ENCODE measurements around the gene CFAP61.

Gene CFAP61

GRCh38 chr20:20226554-20226953 is 174.2 kb downstream of the CFAP61 start:
- TF ChIP-seq CTCF (conservative IDR thresholded peaks at IDR 0.05; ENCODE audit: low read length): no peak
- no peak overlapping the region for H3K4me3 ChIP-seq (ENCODE audit: low read length)
- no peak for DNase-seq (ENCODE audit: low read depth)

- no peak for DNase-seq (ENCODE audit: low read depth)
- no peak for TF ChIP-seq CTCF (conservative IDR thresholded peaks at IDR 0.05; ENCODE audit: low read length)
- no peak overlapping the region for H3K4me3 ChIP-seq (ENCODE audit: low read length)
Observed at GRCh38 chr20:20227013-20227571, 174.8 kb downstream of the CFAP61 start.

- H3K4me3 ChIP-seq (ENCODE audit: low read length): no peak overlapping the region
- no peak for TF ChIP-seq CTCF (conservative IDR thresholded peaks at IDR 0.05; ENCODE audit: low read length)
- DNase-seq (ENCODE audit: low read depth): no peak
Observed at GRCh38 chr20:20228351-20228750, 176.0 kb downstream of the CFAP61 start.

GRCh38 chr20:20229595-20229994 is 177.3 kb downstream of the CFAP61 start:
- H3K4me3 ChIP-seq (ENCODE audit: low read length): no peak overlapping the region
- TF ChIP-seq CTCF (conservative IDR thresholded peaks at IDR 0.05; ENCODE audit: low read length): no peak
- DNase-seq (ENCODE audit: low read depth): peak; percentile 3

GRCh38 chr20:20230741-20231140 is 178.4 kb downstream of the CFAP61 start:
- DNase-seq (ENCODE audit: low read depth): no peak
- no peak for TF ChIP-seq CTCF (conservative IDR thresholded peaks at IDR 0.05; ENCODE audit: low read length)
- H3K4me3 ChIP-seq (ENCODE audit: low read length): no peak overlapping the region

- TF ChIP-seq CTCF (conservative IDR thresholded peaks at IDR 0.05; ENCODE audit: low read length): no peak
- DNase-seq (ENCODE audit: low read depth): no peak
Observed at GRCh38 chr20:20231528-20232298, 179.4 kb downstream of the CFAP61 start.

GRCh38 chr20:20233041-20233514 is 180.7 kb downstream of the CFAP61 start:
- TF ChIP-seq CTCF (conservative IDR thresholded peaks at IDR 0.05; ENCODE audit: low read length): no peak
- H3K4me3 ChIP-seq (ENCODE audit: low read length): no peak overlapping the region
- no peak for DNase-seq (ENCODE audit: low read depth)

More at GRCh38 chr20:20231528-20232298, 179.4 kb downstream of the CFAP61 start:
- H3K4me3 ChIP-seq (ENCODE audit: low read length): no peak overlapping the region

All from AG10803 (cell line).